ENCODE measurements around the gene SLC35E2B. TPM values are rescaled to one million over a fixed set of nuclear protein-coding genes. Genes with fewer than 3 reads are reported as not detected.
"Not testable (repeated sequence)": the region's sequence is repeated elsewhere in the genome, so short reads cannot be mapped to it uniquely, and the experiment has no call there.

Gene SLC35E2B
- total and polyA plus RNA-seq, 2 donors (not counting 1 experiment from before 2014, with no cell fraction given): 17.5 to 55.8 TPM

DNA sequence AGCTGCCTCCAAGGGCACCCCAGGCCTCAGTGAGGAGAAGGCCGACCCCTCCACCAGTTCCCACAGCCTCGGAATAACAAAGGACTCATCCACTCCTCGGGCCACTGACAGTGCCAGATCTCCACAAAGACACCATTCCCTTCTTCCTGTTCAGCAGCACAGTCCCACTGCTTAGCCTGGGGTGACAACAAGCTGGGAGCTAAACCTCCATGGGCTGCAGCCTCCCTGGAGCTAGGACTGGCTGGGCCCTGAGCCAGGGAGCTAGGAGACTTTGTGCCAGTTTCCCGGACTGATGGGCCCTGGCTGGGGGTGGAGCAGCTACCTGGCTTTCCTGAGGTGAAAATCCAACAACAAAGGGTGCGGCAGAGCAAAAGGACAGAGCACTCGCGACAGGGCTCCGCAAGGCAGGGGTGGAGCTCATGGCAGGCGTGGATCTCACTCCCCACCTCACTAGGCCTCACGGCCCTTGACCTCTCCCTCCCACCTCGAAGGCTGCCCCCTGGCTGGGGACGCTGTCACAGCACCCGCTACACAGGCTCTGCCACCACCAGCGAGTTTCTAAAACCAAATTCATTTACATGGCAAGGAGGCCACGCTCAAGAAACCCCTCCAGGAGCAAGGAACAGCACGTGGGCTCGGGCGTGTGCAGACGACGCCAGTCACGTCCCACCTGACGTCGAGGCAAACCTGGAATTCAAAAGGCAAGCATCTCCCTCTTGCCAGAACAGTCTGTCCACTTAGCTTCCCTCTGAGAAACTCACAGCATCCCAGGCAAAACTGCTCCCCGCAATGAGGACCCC, 13.8 kb downstream of the SLC35E2B start:
- H4K20me1 ChIP-seq (ENCODE audit: control insufficient read depth, extremely low read depth, insufficient read depth, low read length): no peaks in the 10 kb centered on the region

GRCh38 chr1:1677718-1678580, 14.6 kb downstream of the SLC35E2B start:
- Histone ChIP-seq H3K9ac (ENCODE audit: insufficient read depth, low read length) (no peak overlapping the region), H3K27ac (ENCODE audit: insufficient read depth, low read length) (no peak overlapping the region), H3K4me2 (ENCODE audit: extremely low read depth, insufficient read depth, low read length) (no peak overlapping the region), H4K20me1 (ENCODE audit: control insufficient read depth, extremely low read depth, insufficient read depth, low read length) (no peaks in the 10 kb centered on the region), H3K4me3 (replicated peaks in 1 of 4; ENCODE audit: control extremely low read depth in 1 of 4, insufficient read depth in 1 of 4, low read depth in 3 of 4, low read length in 4 of 4) (no peak overlapping the region), H3K9me3 (ENCODE audit: control insufficient read depth, insufficient read depth, low read depth, low read length) (no peaks in the 10 kb centered on the region), H3K36me3 (ENCODE audit: control insufficient read depth, insufficient read depth, low read length) (no peaks in the 10 kb centered on the region), H3K79me2 (ENCODE audit: control insufficient read depth, insufficient read depth, low read length) (peaks cover 27% of the 10 kb centered on the region), H3K4me1 (ENCODE audit: control insufficient read depth, extremely low read depth, insufficient read depth, low read length) (peaks cover 2% of the 10 kb centered on the region), H2AFZ (ENCODE audit: low read length) (no peak overlapping the region), H3K27me3 (ENCODE audit: control insufficient read depth, insufficient read depth, low read length) (no peaks in the 10 kb centered on the region)
- DNase-seq (ENCODE audit: low read depth in 2 of 2): no peak
- TF ChIP-seq EZH2 (IDR thresholded peaks at IDR 0.05; ENCODE audit: low read length, missing control alignments): no peak
- TF ChIP-seq, protein P1, sequence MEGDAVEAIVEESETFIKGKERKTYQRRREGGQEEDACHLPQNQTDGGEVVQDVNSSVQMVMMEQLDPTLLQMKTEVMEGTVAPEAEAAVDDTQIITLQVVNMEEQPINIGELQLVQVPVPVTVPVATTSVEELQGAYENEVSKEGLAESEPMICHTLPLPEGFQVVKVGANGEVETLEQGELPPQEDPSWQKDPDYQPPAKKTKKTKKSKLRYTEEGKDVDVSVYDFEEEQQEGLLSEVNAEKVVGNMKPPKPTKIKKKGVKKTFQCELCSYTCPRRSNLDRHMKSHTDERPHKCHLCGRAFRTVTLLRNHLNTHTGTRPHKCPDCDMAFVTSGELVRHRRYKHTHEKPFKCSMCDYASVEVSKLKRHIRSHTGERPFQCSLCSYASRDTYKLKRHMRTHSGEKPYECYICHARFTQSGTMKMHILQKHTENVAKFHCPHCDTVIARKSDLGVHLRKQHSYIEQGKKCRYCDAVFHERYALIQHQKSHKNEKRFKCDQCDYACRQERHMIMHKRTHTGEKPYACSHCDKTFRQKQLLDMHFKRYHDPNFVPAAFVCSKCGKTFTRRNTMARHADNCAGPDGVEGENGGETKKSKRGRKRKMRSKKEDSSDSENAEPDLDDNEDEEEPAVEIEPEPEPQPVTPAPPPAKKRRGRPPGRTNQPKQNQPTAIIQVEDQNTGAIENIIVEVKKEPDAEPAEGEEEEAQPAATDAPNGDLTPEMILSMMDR (conservative IDR thresholded peaks at IDR 0.05 in 1 of 2, IDR thresholded peaks at IDR 0.05 in 1 of 2; ENCODE audit: low read depth in 1 of 2, low read length in 2 of 2): no peak

More for the DNA sequence above, 13.8 kb downstream of the SLC35E2B start:
- TF ChIP-seq EZH2 (IDR thresholded peaks at IDR 0.05; ENCODE audit: low read length, missing control alignments): no peak
- TF ChIP-seq, protein P1 (conservative IDR thresholded peaks at IDR 0.05 in 1 of 2, IDR thresholded peaks at IDR 0.05 in 1 of 2; ENCODE audit: low read depth in 1 of 2, low read length in 2 of 2): peak in 1 of 2 donors; percentile 42
- Histone ChIP-seq H3K4me1 (ENCODE audit: control insufficient read depth, extremely low read depth, insufficient read depth, low read length) (peaks cover 2% of the 10 kb centered on the region), H3K9ac (ENCODE audit: insufficient read depth, low read length) (no peak overlapping the region), H3K9me3 (ENCODE audit: control insufficient read depth, insufficient read depth, low read depth, low read length) (no peaks in the 10 kb centered on the region), H2AFZ (ENCODE audit: low read length) (no peak overlapping the region), H3K4me2 (ENCODE audit: extremely low read depth, insufficient read depth, low read length) (no peak overlapping the region), H3K27me3 (ENCODE audit: control insufficient read depth, insufficient read depth, low read length) (no peaks in the 10 kb centered on the region), H3K79me2 (ENCODE audit: control insufficient read depth, insufficient read depth, low read length) (peaks cover 34% of the 10 kb centered on the region), H3K27ac (ENCODE audit: insufficient read depth, low read length) (no peak overlapping the region), H3K4me3 (replicated peaks in 1 of 4; ENCODE audit: control extremely low read depth in 1 of 4, insufficient read depth in 1 of 4, low read depth in 3 of 4, low read length in 4 of 4) (no peak overlapping the region), H3K36me3 (ENCODE audit: control insufficient read depth, insufficient read depth, low read length) (peaks cover 4% of the 10 kb centered on the region)
- no peak for DNase-seq (ENCODE audit: low read depth in 2 of 2)

- H3K4me2 ChIP-seq (ENCODE audit: extremely low read depth, insufficient read depth, low read length); H3K27ac ChIP-seq (ENCODE audit: insufficient read depth, low read length); H4K20me1 ChIP-seq (ENCODE audit: control insufficient read depth, extremely low read depth, insufficient read depth, low read length); H3K27me3 ChIP-seq (ENCODE audit: control insufficient read depth, insufficient read depth, low read length); DNase-seq (ENCODE audit: low read depth in 2 of 2); H3K36me3 ChIP-seq (ENCODE audit: control insufficient read depth, insufficient read depth, low read length); H3K9me3 ChIP-seq (ENCODE audit: control insufficient read depth, insufficient read depth, low read depth, low read length); H3K4me3 ChIP-seq (replicated peaks in 1 of 4; ENCODE audit: control extremely low read depth in 1 of 4, insufficient read depth in 1 of 4, low read depth in 3 of 4, low read length in 4 of 4); H3K4me1 ChIP-seq (ENCODE audit: control insufficient read depth, extremely low read depth, insufficient read depth, low read length); H3K9ac ChIP-seq (ENCODE audit: insufficient read depth, low read length); H2AFZ ChIP-seq (ENCODE audit: low read length): not testable (repeated sequence)
- peaks cover 18% of the 10 kb centered on the region for H3K79me2 ChIP-seq (ENCODE audit: control insufficient read depth, insufficient read depth, low read length)
These were observed 16.5 kb downstream of the SLC35E2B start for GRCh38 chr1:1676087-1676486.

DNA sequence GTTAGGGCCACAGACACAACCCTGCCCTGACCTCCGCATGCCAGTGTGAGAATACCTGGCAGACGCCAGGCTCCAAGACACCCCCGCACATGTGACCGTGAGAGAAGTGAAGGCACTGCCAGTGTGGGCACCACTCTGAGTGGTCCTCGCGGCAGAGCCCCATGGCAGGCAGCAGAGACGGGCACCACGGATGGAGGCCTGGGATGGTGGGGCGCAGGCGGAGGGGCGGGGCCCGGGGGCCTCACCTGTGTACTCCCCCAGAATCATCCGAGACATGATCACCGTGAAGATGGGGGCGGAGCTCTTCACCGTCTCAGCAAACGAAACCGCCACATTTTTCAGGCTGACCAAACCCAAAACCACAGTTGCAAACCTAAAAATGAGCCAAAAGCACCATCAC, 17.4 kb downstream of the SLC35E2B start:
- not testable (repeated sequence) for H3K9ac ChIP-seq (ENCODE audit: insufficient read depth, low read length); DNase-seq (ENCODE audit: low read depth in 2 of 2); H2AFZ ChIP-seq (ENCODE audit: low read length); H3K36me3 ChIP-seq (ENCODE audit: control insufficient read depth, insufficient read depth, low read length); H4K20me1 ChIP-seq (ENCODE audit: control insufficient read depth, extremely low read depth, insufficient read depth, low read length); H3K4me2 ChIP-seq (ENCODE audit: extremely low read depth, insufficient read depth, low read length); H3K27me3 ChIP-seq (ENCODE audit: control insufficient read depth, insufficient read depth, low read length); H3K27ac ChIP-seq (ENCODE audit: insufficient read depth, low read length); H3K9me3 ChIP-seq (ENCODE audit: control insufficient read depth, insufficient read depth, low read depth, low read length); H3K4me1 ChIP-seq (ENCODE audit: control insufficient read depth, extremely low read depth, insufficient read depth, low read length); H3K4me3 ChIP-seq (replicated peaks in 1 of 4; ENCODE audit: control extremely low read depth in 1 of 4, insufficient read depth in 1 of 4, low read depth in 3 of 4, low read length in 4 of 4)
- peaks cover 14% of the 10 kb centered on the region for H3K79me2 ChIP-seq (ENCODE audit: control insufficient read depth, insufficient read depth, low read length)

- not testable (repeated sequence) for H3K9me3 ChIP-seq (ENCODE audit: control insufficient read depth, insufficient read depth, low read depth, low read length); H3K4me2 ChIP-seq (ENCODE audit: extremely low read depth, insufficient read depth, low read length); H3K4me3 ChIP-seq (replicated peaks in 1 of 4; ENCODE audit: control extremely low read depth in 1 of 4, insufficient read depth in 1 of 4, low read depth in 3 of 4, low read length in 4 of 4); H2AFZ ChIP-seq (ENCODE audit: low read length); H3K36me3 ChIP-seq (ENCODE audit: control insufficient read depth, insufficient read depth, low read length); H3K27ac ChIP-seq (ENCODE audit: insufficient read depth, low read length); H3K9ac ChIP-seq (ENCODE audit: insufficient read depth, low read length); H4K20me1 ChIP-seq (ENCODE audit: control insufficient read depth, extremely low read depth, insufficient read depth, low read length); H3K27me3 ChIP-seq (ENCODE audit: control insufficient read depth, insufficient read depth, low read length); DNase-seq (ENCODE audit: low read depth in 2 of 2); H3K4me1 ChIP-seq (ENCODE audit: control insufficient read depth, extremely low read depth, insufficient read depth, low read length)
- H3K79me2 ChIP-seq (ENCODE audit: control insufficient read depth, insufficient read depth, low read length): peaks cover 14% of the 10 kb centered on the region
These were observed 17.8 kb downstream of the SLC35E2B start for GRCh38 chr1:1674806-1675205.
